ENCODE results near the gene ARFGAP2. TPM values are rescaled to one million over a fixed set of nuclear protein-coding genes. Genes with fewer than 3 reads are reported as not detected.
A peak's percentile ranks its signal among the peaks of the same experiment; 100 is the strongest.

Gene ARFGAP2
- total and polyA plus RNA-seq, 4 donors = 51.2 to 140 (median 94.1) TPM

GRCh38 chr11:47182380-47182779 lies 5.7 kb upstream of the ARFGAP2 start:
- no peak for ATAC-seq (ENCODE audit: insufficient read depth, low FRiP score)
- TF ChIP-seq, protein P1, sequence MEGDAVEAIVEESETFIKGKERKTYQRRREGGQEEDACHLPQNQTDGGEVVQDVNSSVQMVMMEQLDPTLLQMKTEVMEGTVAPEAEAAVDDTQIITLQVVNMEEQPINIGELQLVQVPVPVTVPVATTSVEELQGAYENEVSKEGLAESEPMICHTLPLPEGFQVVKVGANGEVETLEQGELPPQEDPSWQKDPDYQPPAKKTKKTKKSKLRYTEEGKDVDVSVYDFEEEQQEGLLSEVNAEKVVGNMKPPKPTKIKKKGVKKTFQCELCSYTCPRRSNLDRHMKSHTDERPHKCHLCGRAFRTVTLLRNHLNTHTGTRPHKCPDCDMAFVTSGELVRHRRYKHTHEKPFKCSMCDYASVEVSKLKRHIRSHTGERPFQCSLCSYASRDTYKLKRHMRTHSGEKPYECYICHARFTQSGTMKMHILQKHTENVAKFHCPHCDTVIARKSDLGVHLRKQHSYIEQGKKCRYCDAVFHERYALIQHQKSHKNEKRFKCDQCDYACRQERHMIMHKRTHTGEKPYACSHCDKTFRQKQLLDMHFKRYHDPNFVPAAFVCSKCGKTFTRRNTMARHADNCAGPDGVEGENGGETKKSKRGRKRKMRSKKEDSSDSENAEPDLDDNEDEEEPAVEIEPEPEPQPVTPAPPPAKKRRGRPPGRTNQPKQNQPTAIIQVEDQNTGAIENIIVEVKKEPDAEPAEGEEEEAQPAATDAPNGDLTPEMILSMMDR (IDR thresholded peaks at IDR 0.05; ENCODE audit: control extremely low read depth, extremely low read depth) = no peak
- no peak for DNase-seq
- no peak overlapping the region for H3K4me3 ChIP-seq
- H3K9me3 ChIP-seq (ENCODE audit: control insufficient read depth in 4 of 4, insufficient read depth in 3 of 4, low read length in 3 of 4) = no peaks in the 10 kb centered on the region
- H3K36me3 ChIP-seq (ENCODE audit: control insufficient read depth in 4 of 4, insufficient read depth in 4 of 4, low read length in 4 of 4) = peaks cover 0 to 16% (median 6%) of the 10 kb centered on the region in 4 donors
- H3K4me1 ChIP-seq (ENCODE audit: control insufficient read depth in 5 of 5, insufficient read depth in 5 of 5, low read length in 5 of 5) = peaks cover 0 to 26% (median 10%) of the 10 kb centered on the region in 5 donors
- WGBS, 2 donors = 96 to 98% methylated on average over 17 of the region's 17 CpGs
- no peaks in the 10 kb centered on the region for H3K27me3 ChIP-seq (ENCODE audit: control insufficient read depth in 3 of 3, insufficient read depth in 3 of 3, low read length in 2 of 3)
- H3K27ac ChIP-seq (ENCODE audit: low read depth in 1 of 2, low read length in 1 of 2) = peak overlapping the region in 1 of 2 donors; percentile 98
- H3K9ac ChIP-seq (ENCODE audit: insufficient read depth in 1 of 2, low read length in 2 of 2) = no peak overlapping the region

DNA sequence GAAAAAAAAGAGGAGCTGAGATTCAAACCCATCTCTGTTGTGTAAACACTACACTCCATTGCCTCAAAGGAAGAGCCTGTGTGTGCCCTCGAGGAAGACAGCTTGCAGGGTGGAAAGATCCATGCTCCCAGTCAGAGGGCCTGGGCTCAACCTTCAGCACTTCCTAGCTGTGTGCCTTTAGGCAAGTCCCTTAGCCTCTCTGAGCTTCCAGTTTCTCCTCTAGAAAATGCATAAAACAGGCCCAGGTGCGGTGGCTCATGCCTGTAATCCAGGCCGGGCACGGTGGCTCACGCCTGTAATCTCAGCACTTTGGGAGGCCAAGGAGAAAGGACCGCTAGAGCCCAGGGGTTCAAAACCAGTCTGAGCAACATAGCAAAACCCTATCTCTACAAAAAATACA lies 4.6 kb upstream of the ARFGAP2 start:
- TF ChIP-seq, protein P1 (IDR thresholded peaks at IDR 0.05; ENCODE audit: control extremely low read depth, extremely low read depth) = no peak
- Histone ChIP-seq H3K36me3 (ENCODE audit: control insufficient read depth in 4 of 4, insufficient read depth in 4 of 4, low read length in 4 of 4) (peaks cover 0 to 16% (median 6%) of the 10 kb centered on the region in 4 donors), H3K27me3 (ENCODE audit: control insufficient read depth in 3 of 3, insufficient read depth in 3 of 3, low read length in 2 of 3) (no peaks in the 10 kb centered on the region), H3K4me3 (no peak overlapping the region), H3K4me1 (ENCODE audit: control insufficient read depth in 5 of 5, insufficient read depth in 5 of 5, low read length in 5 of 5) (peaks cover 0 to 21% (median 9%) of the 10 kb centered on the region in 5 donors), H3K27ac (ENCODE audit: low read depth in 1 of 2, low read length in 1 of 2) (no peak overlapping the region), H3K9me3 (ENCODE audit: control insufficient read depth in 4 of 4, insufficient read depth in 3 of 4, low read length in 3 of 4) (no peaks in the 10 kb centered on the region), H3K9ac (ENCODE audit: insufficient read depth in 1 of 2, low read length in 2 of 2) (no peak overlapping the region)
- WGBS, 2 donors = 92 to 96% methylated on average over 6 of the region's 6 CpGs
- no peak for ATAC-seq (ENCODE audit: insufficient read depth, low FRiP score)
- no peak for DNase-seq

DNA sequence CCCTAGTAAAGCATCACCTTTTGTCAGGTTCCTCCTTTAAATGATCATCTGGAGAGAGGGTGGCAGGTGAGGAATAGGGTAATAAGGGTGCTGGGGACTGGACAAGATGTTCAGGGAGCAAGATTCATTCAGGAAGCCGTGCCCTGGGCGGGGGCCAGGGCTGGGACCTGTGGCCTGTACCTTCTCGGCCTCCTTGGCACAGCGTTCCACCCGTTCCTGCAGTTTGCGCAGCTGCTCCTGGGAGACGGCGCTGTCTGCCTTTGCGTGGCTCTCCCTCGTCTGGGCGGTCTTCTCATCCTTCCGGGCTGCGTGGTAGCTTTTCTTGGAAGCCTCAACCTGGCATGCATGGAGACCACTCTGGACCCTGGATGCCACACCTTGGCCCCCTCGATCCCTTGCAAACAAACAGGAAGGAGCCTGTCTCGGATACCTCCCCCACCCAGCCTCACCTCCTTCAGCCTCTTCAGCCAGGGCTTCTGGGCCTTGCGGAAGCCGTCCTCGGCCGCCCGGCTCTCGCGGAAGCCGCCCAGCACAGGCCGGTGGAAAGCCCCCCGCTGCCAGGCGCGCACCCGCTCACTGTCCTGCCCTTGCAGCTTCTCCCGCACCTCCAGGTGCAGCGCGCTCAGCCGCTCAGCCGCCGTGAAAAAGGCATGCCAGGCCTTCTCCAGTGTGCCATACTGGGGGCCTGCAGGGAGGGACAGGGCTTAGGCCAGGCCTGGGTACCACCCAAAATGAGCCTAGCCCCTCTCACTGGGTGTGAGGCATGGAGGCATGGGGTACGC lies 3.5 kb upstream of the ARFGAP2 start:
- Histone ChIP-seq H3K9ac (ENCODE audit: insufficient read depth in 1 of 2, low read length in 2 of 2) (no peak overlapping the region), H3K4me3 (no peak overlapping the region), H3K9me3 (ENCODE audit: control insufficient read depth in 4 of 4, insufficient read depth in 3 of 4, low read length in 3 of 4) (no peaks in the 10 kb centered on the region), H3K4me1 (ENCODE audit: control insufficient read depth in 5 of 5, insufficient read depth in 5 of 5, low read length in 5 of 5) (peaks cover 0 to 31% (median 9%) of the 10 kb centered on the region in 5 donors), H3K27ac (ENCODE audit: low read depth in 1 of 2, low read length in 1 of 2) (no peak overlapping the region), H3K27me3 (ENCODE audit: control insufficient read depth in 3 of 3, insufficient read depth in 3 of 3, low read length in 2 of 3) (no peaks in the 10 kb centered on the region), H3K36me3 (ENCODE audit: control insufficient read depth in 4 of 4, insufficient read depth in 4 of 4, low read length in 4 of 4) (peaks cover 2 to 17% (median 7%) of the 10 kb centered on the region in 4 donors)
- TF ChIP-seq, protein P1 (IDR thresholded peaks at IDR 0.05; ENCODE audit: control extremely low read depth, extremely low read depth) = no peak
- WGBS, 2 donors = 95% methylated on average over 35 of the region's 35 CpGs
- no peak for DNase-seq
- ATAC-seq (ENCODE audit: insufficient read depth, low FRiP score) = no peak
